ENCODE measurements around the gene OVCA2. TPM values are rescaled to one million over a fixed set of nuclear protein-coding genes. Genes with fewer than 3 reads are reported as not detected.

OVCA2 gene
- total RNA-seq, 4 donors from 2014 or later, result 36.6 to 51.5 (median 42.7) TPM

GRCh38 chr17:2062571-2063183 is 20.9 kb downstream of the OVCA2 start:
- peaks cover 35% of the 10 kb centered on the region for H3K36me3 ChIP-seq
- TF ChIP-seq EP300 (IDR thresholded peaks at IDR 0.05), result no peak
- no peak for TF ChIP-seq POLR2A (IDR thresholded peaks at IDR 0.05)
- TF ChIP-seq POLR2AphosphoS5 (IDR thresholded peaks at IDR 0.05), result no peak
- no peak overlapping the region for H3K4me3 ChIP-seq
- peak overlapping the region; percentile 57 for H3K27ac ChIP-seq
- H3K27me3 ChIP-seq, result no peaks in the 10 kb centered on the region
- peak in 1 of 2 donors; percentile 75 for DNase-seq (ENCODE audit: low spot score in 2 of 2)
- H3K4me1 ChIP-seq, result peaks cover 74% of the 10 kb centered on the region
- WGBS, result 59% methylated on average over 11 of the region's 11 CpGs
- H3K9me3 ChIP-seq, result no peaks in the 10 kb centered on the region

- Histone ChIP-seq H3K4me1 (peaks cover 74% of the 10 kb centered on the region), H3K36me3 (peaks cover 34% of the 10 kb centered on the region), H3K27ac (peak overlapping the region; percentile 57), H3K9me3 (no peaks in the 10 kb centered on the region), H3K4me3 (no peak overlapping the region), H3K27me3 (no peaks in the 10 kb centered on the region)
- TF ChIP-seq POLR2A (IDR thresholded peaks at IDR 0.05) (no peak), CTCF (IDR thresholded peaks at IDR 0.05) (no peak)
- DNase-seq (ENCODE audit: low spot score in 2 of 2), result peak in 1 of 2 donors; percentile 61
- 71% methylated on average over 16 of the region's 16 CpGs for WGBS
Observed at GRCh38 chr17:2063261-2064146, 21.7 kb downstream of the OVCA2 start.

- Histone ChIP-seq H3K27ac (peak overlapping the region; percentile 57), H3K4me1 (peaks cover 72% of the 10 kb centered on the region), H3K36me3 (peaks cover 35% of the 10 kb centered on the region), H3K27me3 (no peaks in the 10 kb centered on the region), H3K4me3 (no peak overlapping the region), H3K9me3 (no peaks in the 10 kb centered on the region)
- WGBS, result 62% methylated on average over 5 of the region's 5 CpGs
- TF ChIP-seq POLR2A (IDR thresholded peaks at IDR 0.05) (no peak), EP300 (IDR thresholded peaks at IDR 0.05) (no peak), CTCF (IDR thresholded peaks at IDR 0.05) (no peak), POLR2AphosphoS5 (IDR thresholded peaks at IDR 0.05) (no peak)
- DNase-seq (ENCODE audit: low spot score in 2 of 2), result no peak
Observed at GRCh38 chr17:2064147-2064489, 22.3 kb downstream of the OVCA2 start.

GRCh38 chr17:2064520-2064971 is 22.7 kb downstream of the OVCA2 start:
- H3K4me3 ChIP-seq, result no peak overlapping the region
- TF ChIP-seq EP300 (IDR thresholded peaks at IDR 0.05) (no peak), POLR2AphosphoS5 (IDR thresholded peaks at IDR 0.05) (no peak), CTCF (IDR thresholded peaks at IDR 0.05) (no peak), POLR2A (IDR thresholded peaks at IDR 0.05) (no peak)
- peak in 1 of 2 donors; percentile 63 for DNase-seq (ENCODE audit: low spot score in 2 of 2)
- H3K9me3 ChIP-seq, result no peaks in the 10 kb centered on the region
- 88% methylated on average over 6 of the region's 6 CpGs for WGBS
- peaks cover 33% of the 10 kb centered on the region for H3K36me3 ChIP-seq
- H3K4me1 ChIP-seq, result peaks cover 69% of the 10 kb centered on the region
- no peaks in the 10 kb centered on the region for H3K27me3 ChIP-seq
- peak overlapping the region; percentile 57 for H3K27ac ChIP-seq

GRCh38 chr17:2064980-2065785 is 23.4 kb downstream of the OVCA2 start:
- peak in 1 of 2 donors; percentile 72 for DNase-seq (ENCODE audit: low spot score in 2 of 2)
- no peaks in the 10 kb centered on the region for H3K9me3 ChIP-seq
- no peaks in the 10 kb centered on the region for H3K27me3 ChIP-seq
- peak overlapping the region; percentile 57 for H3K27ac ChIP-seq
- H3K4me1 ChIP-seq, result peaks cover 68% of the 10 kb centered on the region
- peaks cover 29% of the 10 kb centered on the region for H3K36me3 ChIP-seq
- no peak overlapping the region for H3K4me3 ChIP-seq
- TF ChIP-seq POLR2AphosphoS5 (IDR thresholded peaks at IDR 0.05) (no peak), EP300 (IDR thresholded peaks at IDR 0.05) (no peak), CTCF (IDR thresholded peaks at IDR 0.05) (no peak), POLR2A (IDR thresholded peaks at IDR 0.05) (no peak)
- WGBS, result 80% methylated on average over 20 of the region's 24 CpGs

All from suprapubic skin (tissue), 4 donors.